ENCODE measurements around the gene CTSO. TPM values are rescaled to one million over a fixed set of nuclear protein-coding genes. Genes with fewer than 3 reads are reported as not detected.

Gene CTSO
- total RNA-seq, 1 donor from 2014 or later: 12.9 TPM

- no peak overlapping the region for H3K27ac Mint-ChIP-seq
- POLR2A ChIA-PET: no interaction called here
- H3K4me3 Mint-ChIP-seq: no peak overlapping the region
- intact Hi-C loops (cut with micrococcal nuclease): no loop called here
- DNase-seq (no peak), ATAC-seq (ENCODE audit: low read depth) (no peak)
- H3K4me1 Mint-ChIP-seq: no peaks in the 10 kb centered on the region
- H3K36me3 Mint-ChIP-seq (ENCODE audit: low read depth): peaks cover 30% of the 10 kb centered on the region
- H3K9me3 Mint-ChIP-seq: no peaks in the 10 kb centered on the region
- H3K27me3 Mint-ChIP-seq: no peaks in the 10 kb centered on the region
- TF ChIP-seq, protein P1, sequence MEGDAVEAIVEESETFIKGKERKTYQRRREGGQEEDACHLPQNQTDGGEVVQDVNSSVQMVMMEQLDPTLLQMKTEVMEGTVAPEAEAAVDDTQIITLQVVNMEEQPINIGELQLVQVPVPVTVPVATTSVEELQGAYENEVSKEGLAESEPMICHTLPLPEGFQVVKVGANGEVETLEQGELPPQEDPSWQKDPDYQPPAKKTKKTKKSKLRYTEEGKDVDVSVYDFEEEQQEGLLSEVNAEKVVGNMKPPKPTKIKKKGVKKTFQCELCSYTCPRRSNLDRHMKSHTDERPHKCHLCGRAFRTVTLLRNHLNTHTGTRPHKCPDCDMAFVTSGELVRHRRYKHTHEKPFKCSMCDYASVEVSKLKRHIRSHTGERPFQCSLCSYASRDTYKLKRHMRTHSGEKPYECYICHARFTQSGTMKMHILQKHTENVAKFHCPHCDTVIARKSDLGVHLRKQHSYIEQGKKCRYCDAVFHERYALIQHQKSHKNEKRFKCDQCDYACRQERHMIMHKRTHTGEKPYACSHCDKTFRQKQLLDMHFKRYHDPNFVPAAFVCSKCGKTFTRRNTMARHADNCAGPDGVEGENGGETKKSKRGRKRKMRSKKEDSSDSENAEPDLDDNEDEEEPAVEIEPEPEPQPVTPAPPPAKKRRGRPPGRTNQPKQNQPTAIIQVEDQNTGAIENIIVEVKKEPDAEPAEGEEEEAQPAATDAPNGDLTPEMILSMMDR (IDR thresholded peaks at IDR 0.05): no peak
- CTCF ChIA-PET: no interaction called here
Measured at GRCh38 chr4:155921597-155921996, 32.1 kb downstream of the CTSO start.

- ATAC-seq (ENCODE audit: low read depth) (no peak), DNase-seq (no peak)
- H3K27ac Mint-ChIP-seq: no peak overlapping the region
- ChIA-PET CTCF (no interaction called here), POLR2A (no interaction called here)
- no peaks in the 10 kb centered on the region for H3K4me1 Mint-ChIP-seq
- no peaks in the 10 kb centered on the region for H3K9me3 Mint-ChIP-seq
- intact Hi-C loops (cut with micrococcal nuclease): no loop called here
- no peak overlapping the region for H3K4me3 Mint-ChIP-seq
- H3K27me3 Mint-ChIP-seq: no peaks in the 10 kb centered on the region
- no peaks in the 10 kb centered on the region for H3K36me3 Mint-ChIP-seq (ENCODE audit: low read depth)
- TF ChIP-seq, protein P1 (IDR thresholded peaks at IDR 0.05): no peak
Measured at GRCh38 chr4:155914782-155915181, 38.9 kb downstream of the CTSO start.

- H3K27me3 Mint-ChIP-seq: no peaks in the 10 kb centered on the region
- TF ChIP-seq, protein P1 (IDR thresholded peaks at IDR 0.05): no peak
- ATAC-seq (ENCODE audit: low read depth) (no peak), DNase-seq (no peak)
- intact Hi-C loops (cut with micrococcal nuclease): no loop called here
- H3K4me3 Mint-ChIP-seq: no peak overlapping the region
- H3K27ac Mint-ChIP-seq: no peak overlapping the region
- H3K36me3 Mint-ChIP-seq (ENCODE audit: low read depth): no peaks in the 10 kb centered on the region
- H3K9me3 Mint-ChIP-seq: no peaks in the 10 kb centered on the region
- POLR2A ChIA-PET: no interaction called here
- H3K4me1 Mint-ChIP-seq: no peaks in the 10 kb centered on the region
- CTCF ChIA-PET: no interaction called here
Measured at GRCh38 chr4:155911905-155912304, 41.8 kb downstream of the CTSO start.

DNA sequence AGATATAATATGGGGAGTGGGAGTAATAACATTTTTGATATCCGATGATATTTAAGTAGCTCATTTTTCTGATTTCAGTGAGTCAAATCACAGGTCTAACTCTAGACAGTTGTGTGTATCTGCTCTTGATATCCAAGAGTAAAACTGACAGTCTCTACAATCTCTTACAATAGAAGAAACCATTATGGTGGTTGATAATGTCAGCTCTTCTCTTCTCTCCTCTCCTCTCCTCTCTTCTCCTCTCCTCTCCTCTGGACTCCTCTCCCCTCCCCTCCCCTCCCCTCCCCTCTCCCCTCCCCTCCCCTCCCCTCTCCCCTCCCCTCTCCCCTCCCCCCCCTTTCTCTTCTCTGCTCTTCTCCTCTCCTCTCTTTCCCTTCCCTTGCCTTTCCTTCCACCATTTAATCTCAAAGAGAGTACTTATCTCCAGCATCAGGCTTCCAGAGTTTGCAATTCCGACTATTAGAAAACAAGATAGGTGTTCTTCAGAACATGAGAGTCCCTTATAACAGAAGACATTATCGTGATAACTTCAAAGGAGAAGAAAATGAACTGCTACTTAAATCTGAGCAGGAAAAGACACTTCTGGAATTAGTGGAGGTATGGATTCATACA lies 43.9 kb downstream of the CTSO start:
- H3K27me3 Mint-ChIP-seq: no peaks in the 10 kb centered on the region
- no peaks in the 10 kb centered on the region for H3K9me3 Mint-ChIP-seq
- H3K27ac Mint-ChIP-seq: no peak overlapping the region
- H3K36me3 Mint-ChIP-seq (ENCODE audit: low read depth): no peaks in the 10 kb centered on the region
- intact Hi-C loops (cut with micrococcal nuclease): no loop called here
- H3K4me3 Mint-ChIP-seq: no peak overlapping the region
- ATAC-seq (ENCODE audit: low read depth) (no peak), DNase-seq (no peak)
- H3K4me1 Mint-ChIP-seq: no peaks in the 10 kb centered on the region
- POLR2A ChIA-PET: no interaction called here
- TF ChIP-seq, protein P1 (IDR thresholded peaks at IDR 0.05): no peak
- CTCF ChIA-PET: no interaction called here

- ATAC-seq (ENCODE audit: low read depth) (no peak), DNase-seq (no peak)
- H3K36me3 Mint-ChIP-seq (ENCODE audit: low read depth): no peaks in the 10 kb centered on the region
- ChIA-PET CTCF (no interaction called here), POLR2A (no interaction called here)
- no peak overlapping the region for H3K4me3 Mint-ChIP-seq
- no peaks in the 10 kb centered on the region for H3K27me3 Mint-ChIP-seq
- TF ChIP-seq, protein P1 (IDR thresholded peaks at IDR 0.05): no peak
- no peaks in the 10 kb centered on the region for H3K9me3 Mint-ChIP-seq
- no peak overlapping the region for H3K27ac Mint-ChIP-seq
- intact Hi-C loops (cut with micrococcal nuclease): no loop called here
- no peaks in the 10 kb centered on the region for H3K4me1 Mint-ChIP-seq
Measured at GRCh38 chr4:155908187-155909139, 45.2 kb downstream of the CTSO start.
